VCaP (cell line): ENCODE data around the gene PIAS1.
A peak's percentile ranks its signal among the peaks of the same experiment; 100 is the strongest.
"Not testable (repeated sequence)": the region's sequence is repeated elsewhere in the genome, so short reads cannot be mapped to it uniquely, and the experiment has no call there.

Experiments used
- H3K27ac ChIP-seq: fragments of 450-650 bp; 2 replicates; pipeline ENCODE4 v1.5.1; 2017
- CTCF ChIP-seq: fragments of 450-650 bp; conservative IDR thresholded peaks from 2 replicates; pipeline ENCODE4 v1.5.1; 2017; ENCODE audit warnings: mild to moderate bottlenecking, moderate library complexity

The PIAS1 gene

GRCh38 chr15:68053701-68054627 lies at the start of gene PIAS1:
TSS of gene PIAS1 (plus strand) at chr15:68054315. CDS start at chr15:68054327, 12 bp downstream.
- peak within 1 kb of the TSS; percentile 92 for H3K27ac ChIP-seq
- no peak for TF ChIP-seq CTCF

- H3K27ac ChIP-seq: not testable (repeated sequence)
These were observed 46.5 kb upstream of the PIAS1 start for GRCh38 chr15:68007642-68008041.

GRCh38 chr15:68010361-68011153 lies 43.6 kb upstream of the PIAS1 start:
- TF ChIP-seq CTCF: no peak

GRCh38 chr15:68012911-68013310 lies 41.2 kb upstream of the PIAS1 start:
- no peak overlapping the region for H3K27ac ChIP-seq
- no peak for TF ChIP-seq CTCF

More at GRCh38 chr15:68010361-68011153, 43.6 kb upstream of the PIAS1 start:
- no peak overlapping the region for H3K27ac ChIP-seq

- H3K27ac ChIP-seq: no peak overlapping the region
- no peak for TF ChIP-seq CTCF
These were observed 39.9 kb upstream of the PIAS1 start for GRCh38 chr15:68014219-68014618.

GRCh38 chr15:68015244-68015643 lies 38.9 kb upstream of the PIAS1 start:
- no peak overlapping the region for H3K27ac ChIP-seq
- TF ChIP-seq CTCF: no peak

- no peak overlapping the region for H3K27ac ChIP-seq
These were observed 36.9 kb upstream of the PIAS1 start for GRCh38 chr15:68017201-68017600.

More at GRCh38 chr15:68017201-68017600, 36.9 kb upstream of the PIAS1 start:
- no peak for TF ChIP-seq CTCF
